SK-N-SH treated with all-trans-retinoic acid at 6 μM for 48 hours (cell line): Measurements from ENCODE around the gene RTBDN.

Experiments used
- ARNTL ChIP-seq: fragments of 450-650 bp; formaldehyde crosslinking; IDR thresholded peaks from 2 replicates; pipeline ENCODE4 v1.5.0; 2020; ENCODE audit warnings: low read depth, mild to moderate bottlenecking, moderate library complexity, borderline replicate concordance
- BACH2 ChIP-seq: fragments of 250-450 bp; sonication (Bioruptor Pico); IDR thresholded peaks from 2 replicates; pipeline ENCODE4 v1.9.0; 2021; ENCODE audit warnings: mild to moderate bottlenecking, borderline replicate concordance
- CREB5 ChIP-seq: fragments of 250-450 bp; sonication (Bioruptor Pico); IDR thresholded peaks from 2 replicates; pipeline ENCODE4 v1.5.1; 2020; ENCODE audit warnings: low read depth, mild to moderate bottlenecking, moderate library complexity
- ESRRG ChIP-seq: fragments of 250-450 bp; sonication (Bioruptor Pico); IDR thresholded peaks from 2 replicates; pipeline ENCODE4 v1.6.1; 2021; ENCODE audit warnings: mild to moderate bottlenecking
- PPARA ChIP-seq: fragments of 250-450 bp; sonication (Bioruptor Pico); IDR thresholded peaks from 2 replicates; pipeline ENCODE4 v1.5.0; 2020; ENCODE audit warnings: mild to moderate bottlenecking, borderline replicate concordance
- RARB ChIP-seq: fragments of 250-450 bp; sonication (Bioruptor Pico); IDR thresholded peaks from 2 replicates; pipeline ENCODE4 v1.8.0; 2021; ENCODE audit warnings: mild to moderate bottlenecking, moderate library complexity
- TOX ChIP-seq: fragments of 250-450 bp; sonication (Bioruptor Pico); IDR thresholded peaks from 2 replicates; pipeline ENCODE4 v1.8.0; 2021; ENCODE audit warnings: mild to moderate bottlenecking, moderate library complexity, borderline replicate concordance
- TSHZ2 ChIP-seq: fragments of 250-450 bp; sonication (Bioruptor Pico); IDR thresholded peaks from 2 replicates; pipeline ENCODE4 v1.5.0; 2020; ENCODE audit warnings: mild to moderate bottlenecking, moderate library complexity
- ZC3H10 ChIP-seq: fragments of 250-450 bp; sonication (Bioruptor Pico); IDR thresholded peaks from 2 replicates; pipeline ENCODE4 v1.5.1; 2021; ENCODE audit warnings: mild to moderate bottlenecking, moderate library complexity
- ZNF8 ChIP-seq: fragments of 450-650 bp; formaldehyde crosslinking; IDR thresholded peaks from 2 replicates; pipeline ENCODE4 v1.5.0; 2020; ENCODE audit warnings: mild to moderate bottlenecking, moderate library complexity

- TF ChIP-seq ARNTL (CRISPR knock-in tag) (no peak), PPARA (CRISPR knock-in tag) (no peak), ESRRG (no peak), RARB (CRISPR knock-in tag) (no peak), ZC3H10 (no peak), BACH2 (CRISPR knock-in tag) (no peak), CREB5 (CRISPR knock-in tag) (no peak), TOX (CRISPR knock-in tag) (no peak), TSHZ2 (CRISPR knock-in tag) (no peak), ZNF8 (CRISPR knock-in tag) (no peak)
Measured at GRCh38 chr19:12842511-12842910, 8.1 kb upstream of the RTBDN start.
